Astrocyte (in vitro differentiated cells and primary cell): ENCODE results near the gene CFC1B. TPM values are rescaled to one million over a fixed set of nuclear protein-coding genes. Genes with fewer than 3 reads are reported as not detected.
"Not testable (repeated sequence)": the region's sequence is repeated elsewhere in the genome, so short reads cannot be mapped to it uniquely, and the experiment has no call there.

Source experiments
- DNase-seq: peaks from one replicate; pipeline ENCODE4 v3.0.0-alpha.2; 2010; ENCODE audit warnings: low read depth
- FAIRE-seq: peaks from 2 replicates; lab custom pipeline; 2011; peaks lifted over from hg19 to GRCh38; lab: Jason Lieb, UNC
- H2AFZ ChIP-seq: 2 replicates; pipeline ENCODE4 v1.6.0; 2012; ENCODE audit warnings: low read depth, low read length, inconsistent platforms
- H3K27ac ChIP-seq: 2 replicates; pipeline ENCODE4 v1.5.1; 2011; ENCODE audit warnings: low read depth, low read length, inconsistent platforms
- H3K27me3 ChIP-seq: 2 replicates; pipeline ENCODE4 v1.6.0; 2011; ENCODE audit warnings: low read length, inconsistent platforms; ENCODE audit not compliant: insufficient read depth
- H3K36me3 ChIP-seq: 2 replicates; pipeline ENCODE4 v1.5.1; 2011; ENCODE audit warnings: low read length, inconsistent platforms; ENCODE audit not compliant: insufficient read depth
- H3K4me1 ChIP-seq: 2 replicates; pipeline ENCODE4 v1.5.1; 2011; ENCODE audit warnings: low read length, inconsistent platforms; ENCODE audit not compliant: insufficient read depth
- H3K4me2 ChIP-seq: 2 replicates; pipeline ENCODE4 v1.6.0; 2012; ENCODE audit warnings: low read length, inconsistent platforms
- H3K4me3 ChIP-seq: 2 replicates; pipeline ENCODE4 v1.5.1; 2011; ENCODE audit warnings: low read depth, mild to moderate bottlenecking, low read length, inconsistent platforms; ENCODE audit not compliant: insufficient read depth
- H3K79me2 ChIP-seq: 2 replicates; pipeline ENCODE4 v1.6.0; 2012; ENCODE audit warnings: mild to moderate bottlenecking, low read length, inconsistent platforms; ENCODE audit not compliant: insufficient read depth
- H3K9ac ChIP-seq: 2 replicates; pipeline ENCODE4 v1.6.0; 2012; ENCODE audit warnings: mild to moderate bottlenecking, low read length, inconsistent platforms
- H3K9me3 ChIP-seq: 2 replicates; pipeline ENCODE4 v1.5.1; 2012; ENCODE audit warnings: low read depth, mild to moderate bottlenecking, low read length, inconsistent platforms; ENCODE audit not compliant: insufficient read depth
- H4K20me1 ChIP-seq: 2 replicates; pipeline ENCODE4 v1.6.0; 2012; ENCODE audit warnings: low read length, inconsistent platforms; ENCODE audit not compliant: insufficient read depth
- H3K27ac Mint-ChIP-seq: one replicate; pipeline ENCODE4 v1.8.0; 2021; ENCODE audit warnings: mild to moderate bottlenecking, mixed read lengths; ENCODE audit not compliant: unreplicated experiment
- H3K27me3 Mint-ChIP-seq: one replicate; pipeline ENCODE4 v1.8.0; 2021; ENCODE audit warnings: low read depth, mixed read lengths; ENCODE audit not compliant: unreplicated experiment
- H3K36me3 Mint-ChIP-seq: one replicate; pipeline ENCODE4 v1.8.0; 2021; ENCODE audit warnings: low read depth, mixed read lengths; ENCODE audit not compliant: unreplicated experiment
- H3K4me1 Mint-ChIP-seq: one replicate; pipeline ENCODE4 v1.8.0; 2021; ENCODE audit warnings: low read depth, mixed read lengths; ENCODE audit not compliant: unreplicated experiment
- H3K4me3 Mint-ChIP-seq: one replicate; pipeline ENCODE4 v1.8.0; 2021; ENCODE audit warnings: mild to moderate bottlenecking, moderate library complexity, mixed read lengths; ENCODE audit not compliant: unreplicated experiment
- H3K9me3 Mint-ChIP-seq: one replicate; pipeline ENCODE4 v1.8.0; 2021; ENCODE audit warnings: mild to moderate bottlenecking, mixed read lengths; ENCODE audit not compliant: unreplicated experiment
- total RNA-seq: library from RNA; stranded (reverse); gene quantifications from 2 replicates; pipeline ENCODE4 v1.2.1, GENCODE V29; 2021

Gene CFC1B
- total RNA-seq, 1 donor from 2014 or later = not detected

- H3K4me3 ChIP-seq, H3K79me2 ChIP-seq, H3K36me3 ChIP-seq, H3K36me3 Mint-ChIP-seq, H3K4me1 ChIP-seq, FAIRE-seq, DNase-seq, H3K27ac Mint-ChIP-seq, H4K20me1 ChIP-seq, H3K27me3 ChIP-seq, H3K27ac ChIP-seq, H2AFZ ChIP-seq, H3K9ac ChIP-seq, H3K4me1 Mint-ChIP-seq, H3K27me3 Mint-ChIP-seq, H3K4me3 Mint-ChIP-seq, H3K9me3 Mint-ChIP-seq, H3K4me2 ChIP-seq, H3K9me3 ChIP-seq: not testable (repeated sequence)
These were observed 2.4 kb upstream of the CFC1B start for GRCh38 chr2:130518516-130519106.

GRCh38 chr2:130522390-130522789, 1.4 kb downstream of the CFC1B start:
- not testable (repeated sequence) for H2AFZ ChIP-seq, H3K4me3 ChIP-seq, H3K27me3 Mint-ChIP-seq, H3K4me1 ChIP-seq, H3K9me3 Mint-ChIP-seq, H3K79me2 ChIP-seq, H3K4me2 ChIP-seq, H3K4me1 Mint-ChIP-seq, H3K36me3 Mint-ChIP-seq, DNase-seq, FAIRE-seq, H3K9ac ChIP-seq, H3K27ac ChIP-seq, H3K27me3 ChIP-seq, H3K9me3 ChIP-seq, H4K20me1 ChIP-seq, H3K4me3 Mint-ChIP-seq, H3K36me3 ChIP-seq, H3K27ac Mint-ChIP-seq

GRCh38 chr2:130527365-130527967, 6.4 kb downstream of the CFC1B start:
- not testable (repeated sequence) for H3K4me3 ChIP-seq, H3K9ac ChIP-seq, H3K4me2 ChIP-seq, H3K79me2 ChIP-seq, H3K36me3 ChIP-seq, DNase-seq, H3K9me3 Mint-ChIP-seq, H3K4me1 ChIP-seq, H3K4me1 Mint-ChIP-seq, H3K27me3 Mint-ChIP-seq, H3K9me3 ChIP-seq, H4K20me1 ChIP-seq, FAIRE-seq, H3K27ac ChIP-seq, H3K27ac Mint-ChIP-seq, H2AFZ ChIP-seq, H3K36me3 Mint-ChIP-seq, H3K4me3 Mint-ChIP-seq, H3K27me3 ChIP-seq

- not testable (repeated sequence) for H3K79me2 ChIP-seq, H3K27me3 Mint-ChIP-seq, H3K4me3 ChIP-seq, H4K20me1 ChIP-seq, H3K4me3 Mint-ChIP-seq, H3K27ac ChIP-seq, H3K36me3 Mint-ChIP-seq, H3K4me1 Mint-ChIP-seq, H3K4me1 ChIP-seq, FAIRE-seq, DNase-seq, H3K27ac Mint-ChIP-seq, H3K9me3 ChIP-seq, H3K9me3 Mint-ChIP-seq, H3K27me3 ChIP-seq, H3K36me3 ChIP-seq, H2AFZ ChIP-seq, H3K9ac ChIP-seq, H3K4me2 ChIP-seq
These were observed 8.5 kb downstream of the CFC1B start for GRCh38 chr2:130529545-130529944.

- not testable (repeated sequence) for H3K4me3 Mint-ChIP-seq, H3K4me1 ChIP-seq, H4K20me1 ChIP-seq, H3K27ac ChIP-seq, H3K9ac ChIP-seq, FAIRE-seq, H3K4me3 ChIP-seq, H3K9me3 ChIP-seq, H2AFZ ChIP-seq, H3K36me3 ChIP-seq, H3K27me3 Mint-ChIP-seq, DNase-seq, H3K36me3 Mint-ChIP-seq, H3K27ac Mint-ChIP-seq, H3K27me3 ChIP-seq, H3K4me2 ChIP-seq, H3K9me3 Mint-ChIP-seq, H3K79me2 ChIP-seq, H3K4me1 Mint-ChIP-seq
These were observed 9.2 kb downstream of the CFC1B start for GRCh38 chr2:130530212-130530611.

- H3K4me1 Mint-ChIP-seq, H3K4me1 ChIP-seq, H3K4me2 ChIP-seq, H3K27me3 ChIP-seq, DNase-seq, H3K27ac ChIP-seq, H3K79me2 ChIP-seq, H3K9ac ChIP-seq, H2AFZ ChIP-seq, H3K27me3 Mint-ChIP-seq, H3K9me3 Mint-ChIP-seq, H3K36me3 ChIP-seq, H3K4me3 ChIP-seq, H3K36me3 Mint-ChIP-seq, H3K4me3 Mint-ChIP-seq, FAIRE-seq, H3K9me3 ChIP-seq, H4K20me1 ChIP-seq, H3K27ac Mint-ChIP-seq: not testable (repeated sequence)
These were observed 10.2 kb downstream of the CFC1B start for GRCh38 chr2:130531225-130531624.
